Colon (tissue), 2 donors: ENCODE measurements around the gene FLCN.
"Not testable (repeated sequence)": the region's sequence is repeated elsewhere in the genome, so short reads cannot be mapped to it uniquely, and the experiment has no call there.

Source experiments
- FAIRE-seq: peaks from 2 replicates; lab custom pipeline; 2012; peaks lifted over from hg19 to GRCh38; lab: Jason Lieb, UNC
- donor health status: control.
- donor health status: control.

The FLCN gene

GRCh38 chr17:17213775-17214174 lies 23.2 kb downstream of the FLCN start:
- no peak for FAIRE-seq

GRCh38 chr17:17207998-17208397 lies 29.0 kb downstream of the FLCN start:
- no peak for FAIRE-seq

- no peak for FAIRE-seq
Measured at GRCh38 chr17:17206913-17207335, 30.0 kb downstream of the FLCN start.

GRCh38 chr17:17206124-17206912 lies 30.6 kb downstream of the FLCN start, which contains the start of gene PLD6:
TSS of gene PLD6 (minus strand) at chr17:17206333. CDS start at chr17:17206286, 47 bp downstream.
- no peak for FAIRE-seq

GRCh38 chr17:17205368-17206123 lies 31.4 kb downstream of the FLCN start:
- FAIRE-seq = no peak

GRCh38 chr17:17204635-17205231 lies 32.2 kb downstream of the FLCN start:
- FAIRE-seq = no peak

- no peak for FAIRE-seq
Measured at GRCh38 chr17:17204041-17204591, 32.9 kb downstream of the FLCN start.

- FAIRE-seq = no peak
Measured at GRCh38 chr17:17203173-17203730, 33.7 kb downstream of the FLCN start.

GRCh38 chr17:17201907-17202306 lies 35.1 kb downstream of the FLCN start:
- FAIRE-seq = no peak

- no peak for FAIRE-seq
Measured at GRCh38 chr17:17201271-17201670, 35.7 kb downstream of the FLCN start.

- FAIRE-seq = no peak
Measured at GRCh38 chr17:17200831-17201230, 36.1 kb downstream of the FLCN start.

GRCh38 chr17:17200311-17200710 lies 36.7 kb downstream of the FLCN start:
- no peak for FAIRE-seq

GRCh38 chr17:17198281-17198680 lies 38.7 kb downstream of the FLCN start:
- FAIRE-seq = no peak

- no peak for FAIRE-seq
Measured at GRCh38 chr17:17196776-17197175, 40.2 kb downstream of the FLCN start.

- FAIRE-seq = not testable (repeated sequence)
Measured at GRCh38 chr17:17195466-17195865, 41.5 kb downstream of the FLCN start.

GRCh38 chr17:17191961-17192381 lies 45.0 kb downstream of the FLCN start:
- FAIRE-seq = no peak

GRCh38 chr17:17191346-17191792 lies 45.6 kb downstream of the FLCN start:
- FAIRE-seq = no peak

- FAIRE-seq = no peak
Measured at GRCh38 chr17:17190188-17190587, 46.8 kb downstream of the FLCN start.

GRCh38 chr17:17189559-17189958 lies 47.4 kb downstream of the FLCN start:
- no peak for FAIRE-seq

GRCh38 chr17:17188586-17188985 lies 48.4 kb downstream of the FLCN start:
- no peak for FAIRE-seq

GRCh38 chr17:17186551-17187505 lies 50.1 kb downstream of the FLCN start:
- no peak for FAIRE-seq
